Measurements from ENCODE around the gene GFPT2.
A peak's percentile ranks its signal among the peaks of the same experiment; 100 is the strongest.

GFPT2 gene

GRCh38 chr5:180353048-180353979, at the start of gene GFPT2:
GFPT2 (minus strand) TSS chr5:180353336; CDS start chr5:180353217, 119 bp downstream.
- peak; percentile 12 for DNase-seq (ENCODE audit: low read depth)

- DNase-seq (ENCODE audit: low read depth), result no peak
Observed at GRCh38 chr5:180402716-180403115, 49.6 kb upstream of the GFPT2 start.

- DNase-seq (ENCODE audit: low read depth), result no peak
Observed at GRCh38 chr5:180401229-180401907, 48.2 kb upstream of the GFPT2 start.

GRCh38 chr5:180400416-180400815, 47.3 kb upstream of the GFPT2 start:
- DNase-seq (ENCODE audit: low read depth), result no peak

GRCh38 chr5:180399401-180400215, 46.5 kb upstream of the GFPT2 start:
- no peak for DNase-seq (ENCODE audit: low read depth)

- DNase-seq (ENCODE audit: low read depth), result no peak
Observed at GRCh38 chr5:180396926-180397325, 43.8 kb upstream of the GFPT2 start.

GRCh38 chr5:180395540-180396274, 42.6 kb upstream of the GFPT2 start:
- no peak for DNase-seq (ENCODE audit: low read depth)

- DNase-seq (ENCODE audit: low read depth), result no peak
Observed at GRCh38 chr5:180394031-180394636, 41.0 kb upstream of the GFPT2 start.

GRCh38 chr5:180391276-180391675, 38.1 kb upstream of the GFPT2 start:
- DNase-seq (ENCODE audit: low read depth), result no peak

- no peak for DNase-seq (ENCODE audit: low read depth)
Observed at GRCh38 chr5:180390441-180391190, 37.5 kb upstream of the GFPT2 start.

- DNase-seq (ENCODE audit: low read depth), result no peak
Observed at GRCh38 chr5:180389252-180390101, 36.3 kb upstream of the GFPT2 start.

GRCh38 chr5:180387798-180388197, 34.7 kb upstream of the GFPT2 start:
- no peak for DNase-seq (ENCODE audit: low read depth)

GRCh38 chr5:180382926-180383325, 29.8 kb upstream of the GFPT2 start:
- DNase-seq (ENCODE audit: low read depth), result no peak

GRCh38 chr5:180381851-180382480, 28.8 kb upstream of the GFPT2 start:
- DNase-seq (ENCODE audit: low read depth), result no peak

- DNase-seq (ENCODE audit: low read depth), result no peak
Observed at GRCh38 chr5:180381428-180381827, 28.3 kb upstream of the GFPT2 start.

- DNase-seq (ENCODE audit: low read depth), result no peak
Observed at GRCh38 chr5:180380856-180381255, 27.7 kb upstream of the GFPT2 start.

- no peak for DNase-seq (ENCODE audit: low read depth)
Observed at GRCh38 chr5:180380441-180380840, 27.3 kb upstream of the GFPT2 start.

- DNase-seq (ENCODE audit: low read depth), result no peak
Observed at GRCh38 chr5:180379355-180380070, 26.4 kb upstream of the GFPT2 start.
